NB4 (cell line): ENCODE measurements around the gene DCC.

Experiments
- CTCF ChIP-seq: IDR thresholded peaks from one replicate; pipeline ENCODE4 v1.5.1; 2012; ENCODE audit warnings: low read depth, low read length
- POLR2A ChIP-seq: IDR thresholded peaks from 2 replicates; pipeline ENCODE4 v1.6.1; 2011; ENCODE audit warnings: mild to moderate bottlenecking; ENCODE audit not compliant: insufficient read length; ENCODE audit errors: extremely low read depth

GRCh38 chr18:53490019-53490418 is 1150.0 kb downstream of the DCC start:
- TF ChIP-seq POLR2A (no peak), CTCF (no peak)
